ENCODE measurements around the gene SKAP1.
A peak's percentile ranks its signal among the peaks of the same experiment; 100 is the strongest.
"Not testable (repeated sequence)": the region's sequence is repeated elsewhere in the genome, so short reads cannot be mapped to it uniquely, and the experiment has no call there.

Gene SKAP1

GRCh38 chr17:48187872-48188608 is 242.0 kb downstream of the SKAP1 start:
- DNase-seq (ENCODE audit: low read depth): no peak
- TF ChIP-seq CTCF (IDR thresholded peaks at IDR 0.05; ENCODE audit: low read length, missing control alignments): no peak
- H3K4me3 ChIP-seq (replicated peaks; ENCODE audit: low read depth, low read length): no peak overlapping the region

GRCh38 chr17:48186317-48186716 is 243.7 kb downstream of the SKAP1 start:
- H3K4me3 ChIP-seq (replicated peaks; ENCODE audit: low read depth, low read length); DNase-seq (ENCODE audit: low read depth): not testable (repeated sequence)

- no peak for DNase-seq (ENCODE audit: low read depth)
- no peak for TF ChIP-seq CTCF (IDR thresholded peaks at IDR 0.05; ENCODE audit: low read length, missing control alignments)
- no peak overlapping the region for H3K4me3 ChIP-seq (replicated peaks; ENCODE audit: low read depth, low read length)
Measured at GRCh38 chr17:48184721-48185120, 245.3 kb downstream of the SKAP1 start.

GRCh38 chr17:48181653-48182052 is 248.4 kb downstream of the SKAP1 start:
- TF ChIP-seq CTCF (IDR thresholded peaks at IDR 0.05; ENCODE audit: low read length, missing control alignments): peak; percentile 46
- H3K4me3 ChIP-seq (replicated peaks; ENCODE audit: low read depth, low read length): no peak overlapping the region
- DNase-seq (ENCODE audit: low read depth): peak; percentile 36

GRCh38 chr17:48180842-48181629 is 249.0 kb downstream of the SKAP1 start:
- no peak overlapping the region for H3K4me3 ChIP-seq (replicated peaks; ENCODE audit: low read depth, low read length)
- no peak for DNase-seq (ENCODE audit: low read depth)
- no peak for TF ChIP-seq CTCF (IDR thresholded peaks at IDR 0.05; ENCODE audit: low read length, missing control alignments)

- H3K4me3 ChIP-seq (replicated peaks; ENCODE audit: low read depth, low read length): no peak overlapping the region
- no peak for TF ChIP-seq CTCF (IDR thresholded peaks at IDR 0.05; ENCODE audit: low read length, missing control alignments)
- peak; percentile 9 for DNase-seq (ENCODE audit: low read depth)
Measured at GRCh38 chr17:48179071-48179945, 250.7 kb downstream of the SKAP1 start.

GRCh38 chr17:48178317-48178716 is 251.7 kb downstream of the SKAP1 start:
- no peak overlapping the region for H3K4me3 ChIP-seq (replicated peaks; ENCODE audit: low read depth, low read length)
- TF ChIP-seq CTCF (IDR thresholded peaks at IDR 0.05; ENCODE audit: low read length, missing control alignments): no peak
- no peak for DNase-seq (ENCODE audit: low read depth)

Data from fibroblast of pulmonary artery (primary cell).